ENCODE measurements around the gene PRICKLE1.

The PRICKLE1 gene

GRCh38 chr12:42588524-42589464 is 752 bp downstream of the PRICKLE1 start:
- DNase-seq: peak; percentile 5

DNA sequence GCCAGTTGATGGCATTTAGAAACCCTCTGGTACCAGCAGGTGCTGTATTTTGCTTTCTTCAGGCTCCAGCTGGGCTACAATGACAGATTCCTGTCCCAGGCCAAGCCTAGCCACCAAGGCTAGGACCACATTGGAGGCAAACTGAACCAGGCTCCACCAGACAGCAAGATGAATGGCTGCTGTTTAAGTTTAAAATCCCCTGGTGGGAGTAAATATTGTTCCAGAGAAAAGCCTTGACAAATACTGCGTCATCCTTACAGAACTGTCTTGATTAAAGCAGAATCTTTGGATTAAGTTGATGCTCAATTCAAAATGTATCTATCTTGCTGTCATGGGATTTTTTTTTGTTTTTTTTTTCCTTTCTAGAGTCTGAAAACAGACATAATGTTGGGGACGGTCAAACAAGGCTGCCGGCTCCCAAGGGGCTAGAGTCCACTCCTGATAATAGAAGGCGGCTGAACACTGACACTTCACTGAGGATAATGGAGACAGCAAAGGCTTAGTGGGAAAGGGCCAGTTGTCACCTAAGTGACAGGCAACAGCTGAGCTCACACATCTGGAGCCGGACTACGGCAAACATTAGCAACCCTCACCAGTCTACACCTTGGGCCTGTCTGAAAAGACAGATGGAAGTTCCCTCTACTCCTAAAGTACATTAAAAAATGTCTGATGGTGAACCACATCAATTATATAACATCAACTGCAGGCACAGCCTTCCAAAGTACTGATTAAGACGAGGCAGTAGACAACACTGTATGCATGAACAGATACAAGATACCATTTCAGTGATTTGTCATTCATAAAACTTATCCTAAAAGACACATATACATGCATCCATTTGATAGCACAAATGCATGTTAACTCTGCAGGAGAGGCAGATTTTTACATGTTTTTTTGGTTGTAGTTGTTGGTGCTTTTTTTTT is 1.7 kb downstream of the PRICKLE1 start:
- DNase-seq: no peak

DNA sequence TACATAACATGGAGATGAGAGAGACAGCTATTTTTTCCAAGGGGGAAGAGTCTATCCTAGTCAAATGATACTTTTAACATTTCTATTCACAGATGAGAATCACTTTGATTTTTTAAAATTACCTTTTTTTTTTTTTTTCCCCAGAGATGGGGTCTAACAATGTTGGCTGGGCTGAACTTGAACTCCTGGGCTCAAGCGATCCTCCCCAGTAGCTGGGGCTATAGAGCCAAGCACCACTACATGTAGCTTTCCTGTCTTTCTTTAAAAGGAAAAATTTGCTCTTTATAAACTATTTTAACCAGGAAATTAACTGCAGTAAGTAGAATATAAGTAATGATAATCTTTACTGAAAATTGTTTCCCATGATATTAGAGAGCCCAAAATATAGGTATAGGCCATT is 3.3 kb downstream of the PRICKLE1 start:
- no peak for DNase-seq

DNA sequence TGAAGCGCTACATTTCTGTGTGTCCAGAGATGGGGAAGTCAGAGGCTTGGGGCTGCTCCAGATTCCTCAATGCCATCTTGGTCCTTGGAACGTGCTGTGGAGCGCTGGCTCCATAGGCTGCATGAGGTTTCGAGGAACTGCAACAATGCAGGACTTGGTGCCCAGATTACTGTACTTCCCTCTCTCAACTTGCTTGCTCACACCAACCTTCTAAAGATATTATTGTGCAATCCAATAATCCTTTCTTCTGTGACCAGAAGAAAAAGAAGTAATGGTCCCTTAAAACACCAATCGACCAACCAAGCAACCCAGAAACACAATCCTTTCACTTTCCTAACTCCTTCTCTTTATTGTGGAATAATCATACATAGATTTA is 3.7 kb downstream of the PRICKLE1 start:
- DNase-seq: no peak

GRCh38 chr12:42585154-42585840 is 4.2 kb downstream of the PRICKLE1 start:
- DNase-seq: no peak

DNA sequence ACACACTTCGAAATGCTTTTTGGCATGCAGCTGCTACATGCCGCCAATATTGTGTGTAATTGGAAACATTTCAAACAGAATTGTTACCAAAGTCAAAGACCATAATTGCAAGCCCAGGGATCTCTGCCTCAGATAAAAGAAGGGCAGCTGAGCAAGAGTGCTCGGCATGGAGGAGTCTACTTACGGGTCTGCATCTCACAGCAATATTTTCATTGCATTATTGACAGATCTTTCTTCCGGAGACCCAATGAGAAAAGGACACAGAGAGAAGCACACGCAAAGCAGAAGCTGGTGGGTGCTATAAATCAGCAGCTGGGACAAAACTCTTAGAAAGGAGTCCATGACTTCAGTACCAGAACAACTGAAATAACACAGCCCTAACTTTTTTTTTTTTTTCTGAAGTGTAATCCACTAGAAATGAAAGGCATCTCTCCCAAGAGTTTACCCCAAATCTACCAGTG is 4.9 kb downstream of the PRICKLE1 start:
- DNase-seq: no peak

- no peak for DNase-seq
These were observed 6.5 kb downstream of the PRICKLE1 start for GRCh38 chr12:42583016-42583415.

DNA sequence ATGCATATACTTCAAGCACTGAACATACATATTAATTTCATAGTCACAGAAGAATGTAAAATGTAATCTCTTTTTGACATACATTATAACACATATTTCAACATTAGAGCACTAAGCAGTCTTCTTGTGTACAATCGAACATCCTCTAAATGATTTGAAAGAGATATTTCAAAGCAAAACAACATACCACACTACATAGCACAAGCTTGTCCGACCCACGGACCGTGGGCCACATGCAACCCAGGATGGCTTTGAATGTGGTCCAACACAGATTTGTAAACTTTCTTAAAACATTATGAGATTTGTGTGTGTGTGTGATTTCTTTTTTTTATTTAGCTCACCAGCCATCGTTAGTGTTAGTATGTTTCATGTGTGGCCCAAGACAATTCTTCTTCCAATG is 7.0 kb downstream of the PRICKLE1 start:
- no peak for DNase-seq

DNA sequence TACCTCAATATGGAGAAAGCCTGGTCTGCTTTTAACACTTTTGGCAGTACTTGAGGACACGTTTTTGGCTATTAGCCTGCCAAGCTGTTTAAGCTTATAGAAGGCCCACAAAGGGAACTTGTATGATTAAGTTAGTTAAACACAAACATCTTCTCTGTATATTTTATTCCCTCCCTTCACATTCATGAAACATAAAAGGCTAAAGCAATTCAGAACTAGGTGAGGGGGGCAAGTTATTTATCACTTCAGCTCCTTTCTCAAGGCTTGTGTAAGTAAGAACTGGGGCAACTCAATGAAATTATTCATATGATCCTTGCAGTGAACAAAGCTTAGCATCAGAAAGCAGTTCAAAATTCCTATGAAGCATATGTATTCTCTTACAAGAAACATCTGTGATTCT is 7.5 kb downstream of the PRICKLE1 start:
- no peak for DNase-seq

- DNase-seq: no peak
These were observed 13.2 kb downstream of the PRICKLE1 start for GRCh38 chr12:42576374-42576773.

GRCh38 chr12:42575717-42576116 is 13.8 kb downstream of the PRICKLE1 start:
- DNase-seq: no peak

DNA sequence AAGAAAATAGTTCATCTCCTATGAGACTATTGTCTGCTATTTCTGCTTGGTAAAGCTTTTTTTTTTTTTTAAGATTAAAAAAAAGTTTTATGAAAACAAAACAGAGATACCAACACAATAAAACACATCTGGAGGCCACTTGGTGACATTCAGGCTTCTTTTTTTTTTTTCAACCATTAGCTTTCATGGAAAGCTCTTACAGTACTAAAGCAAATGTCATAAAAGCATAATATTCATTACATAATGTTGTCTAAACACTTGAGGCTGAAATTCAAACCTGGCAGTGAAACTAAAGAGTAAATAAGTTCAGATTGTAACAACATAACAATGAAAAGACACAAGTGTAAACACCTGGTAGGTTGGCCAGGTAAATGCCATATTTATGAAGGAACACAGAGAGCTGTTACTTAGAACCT is 14.7 kb downstream of the PRICKLE1 start:
- DNase-seq: peak; percentile 22

DNA sequence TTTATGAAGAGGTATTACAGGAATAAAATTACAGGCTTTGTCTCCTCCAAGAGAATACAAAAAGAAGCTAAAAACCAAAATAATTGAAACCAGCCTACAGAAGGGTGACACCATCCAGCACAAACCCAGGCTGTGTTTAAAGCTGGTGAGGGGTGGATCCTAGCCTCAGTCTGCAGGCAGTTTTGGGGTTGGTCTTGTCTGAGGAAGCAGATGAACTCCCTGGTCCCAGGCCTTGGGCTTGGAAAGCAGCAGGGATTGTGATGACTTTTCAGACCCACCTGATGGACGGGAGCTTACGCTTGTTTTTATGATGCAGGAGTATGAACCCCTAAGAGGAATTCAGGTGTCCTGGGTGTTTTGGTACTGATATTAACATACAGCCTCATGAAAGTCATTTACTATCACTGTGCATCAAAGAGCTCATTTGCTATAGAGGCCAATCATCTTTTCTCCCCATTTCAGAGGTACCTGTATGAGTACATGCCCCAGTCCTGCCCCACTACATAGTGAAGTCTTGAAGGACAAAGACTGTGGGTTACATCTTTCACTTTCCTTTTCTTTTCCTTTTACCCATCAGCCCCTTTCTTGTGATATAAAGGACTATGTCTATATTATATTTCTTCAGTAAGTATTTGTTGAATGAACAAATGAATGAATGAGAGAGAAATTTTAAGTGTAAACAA is 18.1 kb downstream of the PRICKLE1 start:
- no peak for DNase-seq

DNA sequence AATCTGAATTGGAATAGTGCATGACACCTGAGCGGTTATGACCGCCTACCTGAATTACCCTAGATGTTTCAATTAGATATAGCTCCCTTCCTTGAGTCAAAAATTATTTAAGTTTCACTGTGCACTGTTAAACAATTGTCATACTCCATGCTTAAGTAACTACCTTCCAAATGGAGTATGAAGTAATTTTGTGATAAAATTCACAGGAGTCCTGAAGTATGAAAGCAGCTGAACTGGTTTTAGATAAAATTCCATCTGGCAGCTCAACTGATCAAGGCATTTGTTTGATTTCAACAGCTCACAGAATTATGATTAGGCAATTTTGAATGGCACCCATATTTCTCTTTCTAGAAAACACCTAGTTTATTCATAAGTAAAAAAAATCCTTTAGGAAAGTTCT is 19.5 kb downstream of the PRICKLE1 start:
- no peak for DNase-seq

GRCh38 chr12:42568952-42569915 is 20.3 kb downstream of the PRICKLE1 start:
- DNase-seq: peak; percentile 15

DNA sequence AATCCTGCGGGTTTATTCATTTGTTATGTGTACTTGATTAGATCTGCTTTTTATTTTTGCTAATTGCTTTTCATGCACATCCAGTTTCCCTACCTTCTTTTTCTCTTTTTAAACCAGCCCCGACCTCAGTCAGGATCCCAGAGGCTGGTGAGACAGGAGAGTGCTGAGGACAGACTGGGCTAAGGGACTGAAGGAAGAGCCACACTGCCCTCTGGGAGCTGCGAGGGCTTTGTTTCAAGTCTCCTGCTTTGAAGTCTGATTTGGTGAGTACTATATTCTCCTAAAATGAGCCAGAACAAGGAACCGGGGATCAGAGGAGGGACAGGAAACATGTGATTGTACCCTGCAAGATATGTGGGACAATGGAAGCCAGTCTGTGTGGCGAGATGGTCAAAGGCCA is 23.9 kb downstream of the PRICKLE1 start:
- no peak for DNase-seq

GRCh38 chr12:42564996-42565395 is 24.6 kb downstream of the PRICKLE1 start:
- DNase-seq: no peak

DNA sequence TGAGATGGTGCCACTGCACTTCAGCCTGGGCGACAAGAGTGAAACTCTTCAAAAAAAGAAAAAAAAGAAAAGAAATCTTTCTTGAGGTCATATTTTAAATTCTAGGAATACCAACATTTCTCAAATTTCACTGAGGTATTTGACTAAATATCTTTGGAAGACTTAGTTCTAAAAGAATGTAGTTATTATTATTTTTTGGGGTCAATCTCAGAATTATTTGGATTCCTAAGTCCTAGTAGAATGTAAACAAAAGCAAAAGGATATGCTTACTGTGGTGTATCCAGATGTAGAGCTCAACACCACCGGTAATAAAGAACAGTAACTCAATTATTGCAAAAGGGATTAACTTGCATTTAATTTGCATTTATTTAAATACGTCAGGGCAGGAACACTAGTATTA is 25.0 kb downstream of the PRICKLE1 start:
- DNase-seq: no peak

DNA sequence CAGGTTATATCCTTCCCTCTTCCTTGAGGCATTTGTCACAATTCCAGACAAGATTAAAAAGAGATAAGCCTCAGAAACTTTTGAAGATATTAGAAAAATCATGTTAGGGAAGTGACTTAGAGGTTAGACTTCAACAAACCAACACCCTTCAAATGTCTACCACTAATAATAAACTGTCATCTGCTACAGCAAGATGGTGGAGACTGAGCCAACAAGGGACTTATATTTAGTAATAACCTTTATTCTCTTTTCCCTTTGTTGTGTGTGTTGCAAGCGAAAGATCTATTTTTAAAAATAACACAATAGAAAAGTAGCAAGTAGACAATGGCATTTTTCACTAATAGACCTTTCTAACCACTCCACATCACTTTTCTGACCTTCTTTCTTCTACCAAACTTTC is 28.6 kb downstream of the PRICKLE1 start:
- DNase-seq: no peak

GRCh38 chr12:42557586-42558172 is 31.9 kb downstream of the PRICKLE1 start:
- DNase-seq: no peak

GRCh38 chr12:42556917-42557316 is 32.6 kb downstream of the PRICKLE1 start:
- no peak for DNase-seq

Data from DMS79 treated with DMSO at 0.1 percent for 48 hours (cell line).